K562 (cell line): ENCODE results near the gene S100A1. TPM values are rescaled to one million over a fixed set of nuclear protein-coding genes. Genes with fewer than 3 reads are reported as not detected.

Experiments
- ATAC-seq: fragments of 200-7000 bp; cut with Tn5 transposase; 3 replicates; pipeline ENCODE4 v1.9.1; 2020; ENCODE audit warnings: moderate library complexity
- BruUV-seq: library from RNA; stranded (reverse); fragments of 400-500 nt; replicated peaks from 2 replicates; lab custom pipeline; 2021; lab: Mats Ljungman, UMichigan
- CTCF ChIA-PET: fragments of 300-600 bp; formaldehyde crosslinking; extraction: SDS; loops from one replicate; lab custom pipeline; 2021; ENCODE audit warnings: low intra/inter-chr PET ratio; lab: Yijun Ruan, JAX
- POLR2A ChIA-PET: fragments of 300-600, 350-650 bp; sonication (Branson Sonifier 250); formaldehyde crosslinking; extraction: SDS; loops from one replicate; lab custom pipeline; 2021; ENCODE audit warnings: antibody characterized with exemption, inconsistent platforms; lab: Yijun Ruan, JAX
- DNase-seq, 4 experiments: peaks; one replicate each; pipeline versions ENCODE4 v3.0.0 to v3.0.0-alpha.2; 2011 to 2018; ENCODE audit warnings: low spot score in 3 of 4, mixed read lengths in 3 of 4; ENCODE audit errors: extremely low read depth in 1 of 4
- FAIRE-seq: peaks from 2 replicates; lab custom pipeline; 2011; peaks lifted over from hg19 to GRCh38; lab: Jason Lieb, UNC
- H2AFZ ChIP-seq: 2 replicates; pipeline ENCODE4 v1.6.0; 2011; ENCODE audit warnings: low read depth, low read length, control low read depth, inconsistent platforms
- H3K27ac ChIP-seq: fragments of 200-600 bp; 3 replicates; pipeline ENCODE4 v1.8.0; 2011; ENCODE audit warnings: low read depth, mild to moderate bottlenecking, control low read depth, inconsistent platforms, low read length, moderate library complexity, mixed read lengths; ENCODE audit errors: extremely low read depth
- H3K27me3 ChIP-seq, 2 experiments: fragments of 300-600 bp in 1 of 2; 2 replicates in 1 of 2; 3 replicates in 1 of 2; pipeline versions ENCODE4 v1.6.0 to v1.8.0; 2011; ENCODE audit warnings: inconsistent platforms in 2 of 2, low read length in 2 of 2, mild to moderate bottlenecking in 1 of 2, mixed read lengths in 1 of 2, moderate library complexity in 1 of 2; ENCODE audit not compliant: control insufficient read depth in 2 of 2, insufficient read depth in 2 of 2
- H3K36me3 ChIP-seq: fragments of 300-600 bp; 3 replicates; pipeline ENCODE4 v1.8.0; 2011; ENCODE audit warnings: mild to moderate bottlenecking, low read length, inconsistent platforms; ENCODE audit not compliant: control insufficient read depth, insufficient read depth
- H3K4me1 ChIP-seq, 2 experiments: fragments of 200-600 bp in 1 of 2; replicated peaks in 1 of 2; 2 replicates in 1 of 2; 3 replicates in 1 of 2; pipeline versions ENCODE4 v1.5.1 to v1.8.0; 2011; ENCODE audit warnings: inconsistent platforms in 2 of 2, low read length in 2 of 2, mild to moderate bottlenecking in 1 of 2, mixed read lengths in 1 of 2, moderate library complexity in 1 of 2; ENCODE audit not compliant: control insufficient read depth in 2 of 2, insufficient read depth in 2 of 2
- H3K4me2 ChIP-seq: 2 replicates; pipeline ENCODE4 v1.6.1; 2011; ENCODE audit warnings: low read length, control low read depth, inconsistent platforms, mixed read lengths; ENCODE audit not compliant: insufficient read depth
- H3K4me3 ChIP-seq: fragments of 200-600 bp; sonication (generic), shearing (Covaris generic); 2 replicates; pipeline ENCODE4 v1.5.1; 2016; ENCODE audit warnings: control low read depth, inconsistent platforms
- H3K79me2 ChIP-seq: fragments of 200-600 bp; 3 replicates; pipeline ENCODE4 v1.8.0; 2011; ENCODE audit warnings: low read length, inconsistent platforms; ENCODE audit not compliant: control insufficient read depth, insufficient read depth
- H3K9ac ChIP-seq, 2 experiments: 2 replicates each; pipeline versions ENCODE4 v1.6.0 to v1.6.1; 2011; ENCODE audit warnings: low read depth in 2 of 2, low read length in 2 of 2, control low read depth in 1 of 2, inconsistent platforms in 1 of 2, mild to moderate bottlenecking in 1 of 2, mixed read lengths in 1 of 2; ENCODE audit not compliant: insufficient read depth in 1 of 2
- H3K9me1 ChIP-seq: one replicate; pipeline ENCODE4 v1.6.0; 2011; ENCODE audit warnings: inconsistent platforms, mild to moderate bottlenecking, low read length, moderate library complexity; ENCODE audit not compliant: control insufficient read depth, insufficient read depth
- H3K9me3 ChIP-seq: replicated peaks from 2 replicates; pipeline ENCODE4 v1.5.1; 2011; ENCODE audit warnings: low read depth, low read length, inconsistent platforms; ENCODE audit not compliant: control insufficient read depth, insufficient read depth
- H4K20me1 ChIP-seq: replicated peaks from 2 replicates; pipeline ENCODE4 v1.6.1; 2011; ENCODE audit warnings: low read length, inconsistent platforms, mixed read lengths; ENCODE audit not compliant: control insufficient read depth, insufficient read depth
- CEBPG ChIP-seq, 3 experiments: fragments of 200-800 bp in 1 of 3; sonication (Bioruptor generic) in 1 of 3; sonication (generic) in 1 of 3; formaldehyde crosslinking in 1 of 3; IDR thresholded peaks in 2 of 3; conservative IDR thresholded peaks in 1 of 3; 2 replicates each; pipeline versions ENCODE4 v1.6.1 to v1.8.0; 2016 to 2022; ENCODE audit warnings: missing compliant biosample characterization in 2 of 3, missing genetic modification characterization in 2 of 3, mild to moderate bottlenecking in 1 of 3, missing genetic modification reagents in 1 of 3
- HNRNPH1 ChIP-seq: fragments of 200-400 bp; formaldehyde crosslinking; optimal IDR thresholded peaks from 2 replicates; pipeline ENCODE3; 2017; ENCODE audit warnings: low read depth, mild to moderate bottlenecking, low read length, moderate library complexity
- KHSRP ChIP-seq: fragments of 450-650 bp; IDR thresholded peaks from 2 replicates; pipeline ENCODE4 v1.6.1; 2017
- MCM5 ChIP-seq: fragments of 450-650 bp; IDR thresholded peaks from 2 replicates; pipeline ENCODE4 v1.6.1; 2016; ENCODE audit warnings: low read depth
- MEF2A ChIP-seq: IDR thresholded peaks from 2 replicates; pipeline ENCODE4 v1.6.1; 2011; ENCODE audit warnings: low read depth, mild to moderate bottlenecking, low read length, moderate library complexity; ENCODE audit not compliant: control insufficient read depth
- PHTF2 ChIP-seq: fragments of 250-450 bp; sonication (Bioruptor Pico); IDR thresholded peaks from 2 replicates; pipeline ENCODE4 v1.5.0; 2021; ENCODE audit warnings: mild to moderate bottlenecking
- SOX6 ChIP-seq: fragments of 450-650 bp; IDR thresholded peaks from 2 replicates; pipeline ENCODE4 v1.6.1; 2014; ENCODE audit warnings: mild to moderate bottlenecking
- ZNF121 ChIP-seq: sonication (generic); formaldehyde crosslinking; conservative IDR thresholded peaks from 2 replicates; pipeline ENCODE4 v1.8.0; 2022; ENCODE audit warnings: missing genetic modification reagents
- ZNF140 ChIP-seq: fragments of 250-450 bp; sonication (Bioruptor Pico); IDR thresholded peaks from 2 replicates; pipeline ENCODE4 v1.8.0; 2021; ENCODE audit warnings: moderate library complexity, mild to moderate bottlenecking, inconsistent platforms
- WGBS: fragments of 100-300 bp; shearing (Covaris generic); methylation state at CpG from one replicate; pipeline ENCODE4 v1.1.6; 2016; ENCODE audit warnings: low coverage, mixed read lengths; ENCODE audit not compliant: insufficient coverage; ENCODE audit errors: missing lambda C conversion rate; 5-methylcytosine and 5-hydroxymethylcytosine counted together
- in situ Hi-C: fragments of 300-500 bp; cut with MboI; formaldehyde crosslinking; loops from 4 replicates; pipeline ENCODE4 v1.15.0; 2018; ENCODE audit warnings: inconsistent platforms, mixed read lengths
- intact Hi-C: fragments of 100-400 bp; cut with micrococcal nuclease; formaldehyde crosslinking; loops from 2 replicates; pipeline ENCODE4 v1.14.2; 2022
- polyA plus RNA-seq, 8 experiments: library from polyadenylated mRNA; depleted of rRNA in 4 of 8; stranded (reverse) in 5 of 8; unstranded in 3 of 8; fragments of >200 nt; fragmentation: Nextera tagmentation in 2 of 8; fragmentation: Illumina TruSeq in 1 of 8; extraction: Ambion mirVana in 2 of 8; extraction: Trizol in 1 of 8; gene quantifications; 2 replicates each; pipeline versions ENCODE4 v1.2.1 to v1.2.3, GENCODE V29; 2011 to 2014; ENCODE audit warnings: inconsistent platforms in 1 of 8, missing spikeins in 1 of 8
- total RNA-seq, 7 experiments: library from RNA; depleted of rRNA in 6 of 7; stranded (reverse); fragments of >200 nt in 6 of 7; fragmentation: Illumina TruSeq in 2 of 7; extraction: Trizol in 2 of 7; gene quantifications; 2 replicates each; pipeline versions ENCODE4 v1.2.1 to v1.2.3, GENCODE V29; 2011 to 2021; ENCODE audit warnings: low replicate concordance in 1 of 7
- TF ChIP-seq, protein P1 (sequence below): IDR thresholded peaks from 3 replicates; pipeline ENCODE4 v1.6.1; 2011; ENCODE audit warnings: borderline replicate concordance, mild to moderate bottlenecking; ENCODE audit not compliant: insufficient read length, insufficient read depth
- TF ChIP-seq, protein P2 (sequence below): fragments of 250-450 bp; sonication (Bioruptor Pico); IDR thresholded peaks from 2 replicates; pipeline ENCODE4 v1.4.0; 2020; ENCODE audit warnings: mild to moderate bottlenecking, moderate library complexity
- TF ChIP-seq, protein P3 (sequence below): fragments of 450-650 bp; conservative IDR thresholded peaks from 2 replicates; pipeline ENCODE4 v1.6.1; 2016; ENCODE audit warnings: missing genetic modification characterization, low read depth, mild to moderate bottlenecking, missing compliant biosample characterization, moderate library complexity
- TF ChIP-seq, protein P4 (sequence below): fragments of 250-450 bp; sonication (Bioruptor Pico); IDR thresholded peaks from 2 replicates; pipeline ENCODE4 v1.8.0; 2021; ENCODE audit warnings: moderate library complexity, mild to moderate bottlenecking, inconsistent platforms

Gene S100A1
- total and polyA plus RNA-seq, 9 of the 15 experiments (the other 6 are each of a cell fraction or from before 2014, with no cell fraction given), result 0.44 to 30.1 (median 12.7) TPM

DNA sequence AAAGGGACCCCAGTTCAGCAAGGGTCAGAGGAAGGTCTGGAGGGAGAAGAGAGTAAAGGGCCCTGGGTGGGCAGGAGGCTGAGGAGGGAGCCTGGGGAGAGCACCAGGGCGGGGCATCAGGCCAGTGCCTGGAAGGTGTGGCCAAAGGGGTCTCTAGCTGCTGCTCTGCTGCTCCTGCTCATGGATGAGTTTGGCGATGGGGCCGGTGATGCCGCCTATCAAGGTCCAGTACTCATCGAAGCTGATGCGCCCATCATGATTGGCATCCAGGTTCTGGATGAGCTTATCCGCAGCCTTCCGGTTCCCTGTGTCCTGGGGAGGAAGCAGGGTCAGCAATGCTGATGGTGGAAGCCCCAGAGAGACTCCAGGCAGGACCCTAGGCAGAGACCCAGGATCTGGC is 20.9 kb upstream of the S100A1 start:
- H4K20me1 ChIP-seq, result no peaks in the 10 kb centered on the region
- BruUV-seq, result no TSS peak
- H3K9ac ChIP-seq, result peak overlapping the region in 1 of 2 experiments; percentile 79; a peak in 2 of 4 replicates
- intact Hi-C loops, result no loop called here
- TF ChIP-seq, protein P1, sequence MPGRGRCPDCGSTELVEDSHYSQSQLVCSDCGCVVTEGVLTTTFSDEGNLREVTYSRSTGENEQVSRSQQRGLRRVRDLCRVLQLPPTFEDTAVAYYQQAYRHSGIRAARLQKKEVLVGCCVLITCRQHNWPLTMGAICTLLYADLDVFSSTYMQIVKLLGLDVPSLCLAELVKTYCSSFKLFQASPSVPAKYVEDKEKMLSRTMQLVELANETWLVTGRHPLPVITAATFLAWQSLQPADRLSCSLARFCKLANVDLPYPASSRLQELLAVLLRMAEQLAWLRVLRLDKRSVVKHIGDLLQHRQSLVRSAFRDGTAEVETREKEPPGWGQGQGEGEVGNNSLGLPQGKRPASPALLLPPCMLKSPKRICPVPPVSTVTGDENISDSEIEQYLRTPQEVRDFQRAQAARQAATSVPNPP, result no peak
- TF ChIP-seq SOX6 (no peak), PHTF2 (CRISPR knock-in tag) (no peak), KHSRP (no peak), HNRNPH1 (no peak), ZNF121 (CRISPR knock-in tag) (no peak), CEBPG (CRISPR knock-in tag; IDR thresholded peaks at IDR 0.05) (no peak), CEBPG (tag; conservative IDR thresholded peaks at IDR 0.05 in 1 of 2, IDR thresholded peaks at IDR 0.05 in 1 of 2) (no peak), MEF2A (no peak), MCM5 (no peak), ZNF140 (CRISPR knock-in tag) (no peak)
- TF ChIP-seq, protein P2, sequence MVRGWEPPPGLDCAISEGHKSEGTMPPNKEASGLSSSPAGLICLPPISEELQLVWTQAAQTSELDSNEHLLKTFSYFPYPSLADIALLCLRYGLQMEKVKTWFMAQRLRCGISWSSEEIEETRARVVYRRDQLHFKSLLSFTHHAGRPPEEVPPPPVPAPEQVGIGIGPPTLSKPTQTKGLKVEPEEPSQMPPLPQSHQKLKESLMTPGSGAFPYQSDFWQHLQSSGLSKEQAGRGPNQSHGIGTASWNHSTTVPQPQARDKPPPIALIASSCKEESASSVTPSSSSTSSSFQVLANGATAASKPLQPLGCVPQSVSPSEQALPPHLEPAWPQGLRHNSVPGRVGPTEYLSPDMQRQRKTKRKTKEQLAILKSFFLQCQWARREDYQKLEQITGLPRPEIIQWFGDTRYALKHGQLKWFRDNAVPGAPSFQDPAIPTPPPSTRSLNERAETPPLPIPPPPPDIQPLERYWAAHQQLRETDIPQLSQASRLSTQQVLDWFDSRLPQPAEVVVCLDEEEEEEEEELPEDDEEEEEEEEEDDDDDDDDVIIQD, result no peak
- TF ChIP-seq, protein P3, sequence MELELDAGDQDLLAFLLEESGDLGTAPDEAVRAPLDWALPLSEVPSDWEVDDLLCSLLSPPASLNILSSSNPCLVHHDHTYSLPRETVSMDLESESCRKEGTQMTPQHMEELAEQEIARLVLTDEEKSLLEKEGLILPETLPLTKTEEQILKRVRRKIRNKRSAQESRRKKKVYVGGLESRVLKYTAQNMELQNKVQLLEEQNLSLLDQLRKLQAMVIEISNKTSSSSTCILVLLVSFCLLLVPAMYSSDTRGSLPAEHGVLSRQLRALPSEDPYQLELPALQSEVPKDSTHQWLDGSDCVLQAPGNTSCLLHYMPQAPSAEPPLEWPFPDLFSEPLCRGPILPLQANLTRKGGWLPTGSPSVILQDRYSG (tag), result no peak
- TF ChIP-seq, protein P4, sequence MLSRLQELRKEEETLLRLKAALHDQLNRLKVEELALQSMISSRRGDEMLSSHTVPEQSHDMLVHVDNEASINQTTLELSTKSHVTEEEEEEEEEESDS, result no peak
- 86% methylated on average over 8 of the region's 8 CpGs for WGBS
- H3K9me3 ChIP-seq, result no peaks in the 10 kb centered on the region
- in situ Hi-C loops, result no loop called here
- ATAC-seq (no peak), DNase-seq (no peak), FAIRE-seq (no peak)
- H3K27ac ChIP-seq, result no peak overlapping the region
- no peaks in the 10 kb centered on the region for H3K27me3 ChIP-seq
- H3K4me2 ChIP-seq, result no peak overlapping the region
- no peaks in the 10 kb centered on the region for H3K79me2 ChIP-seq
- H3K36me3 ChIP-seq, result no peaks in the 10 kb centered on the region
- H2AFZ ChIP-seq, result no peak overlapping the region
- CTCF ChIA-PET, result no interaction called here
- POLR2A ChIA-PET, result interaction anchor here (0.5 to 4.1 kb wide), 6 partner anchors 10 to 136 kb away, joined by 3 to 23 read pairs (median 3); partner anchors contain the start of genes CHTOP, S100A1 and S100A13
- peaks cover 6% of the 10 kb centered on the region for H3K9me1 ChIP-seq
- no peak overlapping the region for H3K4me3 ChIP-seq
- peaks cover 30 to 42% of the 10 kb centered on the region in 2 experiments for H3K4me1 ChIP-seq
